Panc1 (cell line): ENCODE data around the gene SLC7A7.
"Not testable (repeated sequence)": the region's sequence is repeated elsewhere in the genome, so short reads cannot be mapped to it uniquely, and the experiment has no call there.

ENCODE experiments used
- CTCF ChIP-seq: fragments of 450-650 bp; IDR thresholded peaks from 2 replicates; pipeline ENCODE4 v1.5.1; 2017; ENCODE audit warnings: mild to moderate bottlenecking
- POLR2AphosphoS5 ChIP-seq: IDR thresholded peaks from 2 replicates; pipeline ENCODE4 v1.6.1; 2012; ENCODE audit warnings: mild to moderate bottlenecking, low read depth, low read length, moderate library complexity
- REST ChIP-seq, 2 experiments: IDR thresholded peaks; 2 replicates each; pipeline ENCODE4 v1.6.1; 2011 to 2012; ENCODE audit warnings: low read depth in 2 of 2, control low read depth in 1 of 2, low read length in 1 of 2, mild to moderate bottlenecking in 1 of 2, moderate library complexity in 1 of 2; ENCODE audit not compliant: insufficient read depth in 1 of 2
- SIN3A ChIP-seq: IDR thresholded peaks from 2 replicates; pipeline ENCODE4 v1.6.1; 2012; ENCODE audit warnings: low read depth, mild to moderate bottlenecking, low read length, moderate library complexity, borderline replicate concordance; ENCODE audit not compliant: insufficient read depth
- TCF7L2 ChIP-seq: IDR thresholded peaks from 2 replicates; pipeline ENCODE4 v1.6.1; 2011; ENCODE audit warnings: mild to moderate bottlenecking, low read depth, low read length, inconsistent platforms

- TF ChIP-seq CTCF; POLR2AphosphoS5; REST (IDR thresholded peaks at IDR 0.05; ENCODE audit: insufficient read depth in 1 of 2, low read depth in 2 of 2, low read length in 1 of 2); TCF7L2; SIN3A: not testable (repeated sequence)
Measured at GRCh38 chr14:22724847-22725246, 90.4 kb downstream of the SLC7A7 start.
